Esophagus muscularis mucosa (tissue), 4 donors: ENCODE results near the gene STK39. TPM values are rescaled to one million over a fixed set of nuclear protein-coding genes. Genes with fewer than 3 reads are reported as not detected.

ENCODE experiments used
- DNase-seq: peaks from one replicate; pipeline ENCODE4 v3.0.0-alpha.2; 2017; ENCODE audit errors: extremely low spot score
- H3K27ac ChIP-seq, 4 donors: fragments of 200-600 bp; sonication (generic); replicated peaks in 1 of 4; 1 replicate in 3 of 4; 2 replicates in 1 of 4; pipeline ENCODE4 v1.5.1; 2016 to 2019; ENCODE audit warnings: mild to moderate bottlenecking in 1 of 4
- H3K27me3 ChIP-seq, 4 donors: fragments of 200-600 bp; sonication (generic); one replicate each; pipeline versions ENCODE4 v1.5.1 to v1.6.0; 2016 to 2019
- H3K36me3 ChIP-seq, 4 donors: fragments of 200-600 bp; sonication (generic); one replicate each; pipeline ENCODE4 v1.5.1; 2016 to 2019
- H3K4me1 ChIP-seq, 4 donors: fragments of 200-600 bp; sonication (generic); one replicate each; pipeline ENCODE4 v1.5.1; 2016 to 2019
- H3K4me3 ChIP-seq, 4 donors: fragments of 200-600 bp; sonication (generic); 1 replicate in 2 of 4; 2 replicates in 2 of 4; pipeline ENCODE4 v1.5.1; 2016 to 2019; ENCODE audit warnings: mild to moderate bottlenecking in 4 of 4, moderate library complexity in 1 of 4
- H3K9me3 ChIP-seq, 4 donors: fragments of 200-600 bp; sonication (generic); 1 replicate in 3 of 4; 2 replicates in 1 of 4; pipeline ENCODE4 v1.5.1; 2016 to 2019
- EP300 ChIP-seq: sonication (generic); formaldehyde crosslinking; IDR thresholded peaks from one replicate; pipeline ENCODE4 v1.6.1; 2017; ENCODE audit warnings: antibody characterized with exemption
- POLR2A ChIP-seq: fragments of 450-650 bp; IDR thresholded peaks from one replicate; pipeline ENCODE4 v1.6.1; 2017; ENCODE audit warnings: antibody characterized with exemption, moderate library complexity, mild to moderate bottlenecking, low read depth
- POLR2AphosphoS5 ChIP-seq, 2 donors: sonication (generic); formaldehyde crosslinking; IDR thresholded peaks; one replicate each; pipeline ENCODE4 v1.6.1; 2017; ENCODE audit warnings: antibody characterized with exemption in 2 of 2
- WGBS: methylation state at CpG from one replicate; pipeline ENCODE4 v1.1.5; 2018; 5-methylcytosine and 5-hydroxymethylcytosine counted together
- intact Hi-C: fragments of 100-400 bp; cut with DNase I; formaldehyde crosslinking; loops from one replicate; pipeline ENCODE4 v1.15.1; 2023
- total RNA-seq, 4 donors: library from RNA; depleted of rRNA; stranded (reverse); fragments of >200 nt; gene quantifications; one replicate each; pipeline versions ENCODE4 v1.1.0 to v1.2.1, GENCODE V29; 2016
- TF ChIP-seq, protein P1 (sequence below), 3 experiments: fragments of 200-600 bp in 2 of 3; fragments of 450-650 bp in 1 of 3; sonication (generic) in 2 of 3; IDR thresholded peaks; one replicate each; pipeline ENCODE4 v1.5.1; 2017 to 2019; ENCODE audit warnings: antibody characterized with exemption in 3 of 3, mild to moderate bottlenecking in 2 of 3, moderate library complexity in 1 of 3

STK39 gene
- total RNA-seq, 4 donors from 2014 or later: 32.5 to 49.1 (median 41.5) TPM

DNA sequence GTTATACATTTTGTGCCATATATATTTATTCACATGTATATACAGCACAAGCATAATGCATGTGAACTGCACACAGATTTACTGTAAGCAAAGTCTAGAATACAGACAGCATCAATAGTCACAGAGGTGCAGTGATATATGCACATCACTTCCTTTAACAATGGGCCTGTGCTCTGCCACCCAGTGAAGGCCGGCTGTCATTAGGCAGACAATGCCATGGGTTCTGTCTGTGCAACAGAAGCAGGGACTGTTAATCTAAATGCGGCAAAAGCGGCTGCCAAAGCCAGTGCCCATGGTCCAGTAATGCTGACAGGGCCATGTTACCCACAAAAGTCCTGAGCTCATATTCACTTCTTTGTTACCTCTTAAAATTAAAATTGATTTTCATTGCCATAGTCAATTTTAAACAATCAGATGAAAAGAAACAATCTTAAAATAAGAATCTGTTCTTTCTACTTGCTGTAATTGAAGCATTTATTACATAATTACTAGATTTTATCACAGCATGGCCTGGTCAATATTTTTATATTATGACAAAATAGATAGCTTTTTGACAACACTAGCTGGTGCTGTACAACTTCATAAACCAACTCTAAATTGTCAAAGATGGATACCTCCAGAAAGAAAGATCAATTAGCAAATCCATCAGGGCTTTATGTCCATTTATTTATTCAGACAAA, 232.0 kb downstream of the STK39 start:
- H3K27me3 ChIP-seq: no peaks in the 10 kb centered on the region
- no peak for DNase-seq
- peaks cover 0 to 11% (median 2%) of the 10 kb centered on the region in 4 donors for H3K36me3 ChIP-seq
- no peak overlapping the region for H3K4me3 ChIP-seq
- H3K27ac ChIP-seq: no peak overlapping the region
- no peaks in the 10 kb centered on the region for H3K4me1 ChIP-seq
- WGBS: 89% methylated on average over 3 of the region's 3 CpGs
- TF ChIP-seq POLR2A: no peak
- TF ChIP-seq EP300: no peak
- no peak for TF ChIP-seq POLR2AphosphoS5 (IDR thresholded peaks at IDR 0.05)
- TF ChIP-seq, protein P1, sequence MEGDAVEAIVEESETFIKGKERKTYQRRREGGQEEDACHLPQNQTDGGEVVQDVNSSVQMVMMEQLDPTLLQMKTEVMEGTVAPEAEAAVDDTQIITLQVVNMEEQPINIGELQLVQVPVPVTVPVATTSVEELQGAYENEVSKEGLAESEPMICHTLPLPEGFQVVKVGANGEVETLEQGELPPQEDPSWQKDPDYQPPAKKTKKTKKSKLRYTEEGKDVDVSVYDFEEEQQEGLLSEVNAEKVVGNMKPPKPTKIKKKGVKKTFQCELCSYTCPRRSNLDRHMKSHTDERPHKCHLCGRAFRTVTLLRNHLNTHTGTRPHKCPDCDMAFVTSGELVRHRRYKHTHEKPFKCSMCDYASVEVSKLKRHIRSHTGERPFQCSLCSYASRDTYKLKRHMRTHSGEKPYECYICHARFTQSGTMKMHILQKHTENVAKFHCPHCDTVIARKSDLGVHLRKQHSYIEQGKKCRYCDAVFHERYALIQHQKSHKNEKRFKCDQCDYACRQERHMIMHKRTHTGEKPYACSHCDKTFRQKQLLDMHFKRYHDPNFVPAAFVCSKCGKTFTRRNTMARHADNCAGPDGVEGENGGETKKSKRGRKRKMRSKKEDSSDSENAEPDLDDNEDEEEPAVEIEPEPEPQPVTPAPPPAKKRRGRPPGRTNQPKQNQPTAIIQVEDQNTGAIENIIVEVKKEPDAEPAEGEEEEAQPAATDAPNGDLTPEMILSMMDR (IDR thresholded peaks at IDR 0.05): no peak
- intact Hi-C loops: no loop called here
- no peaks in the 10 kb centered on the region for H3K9me3 ChIP-seq

DNA sequence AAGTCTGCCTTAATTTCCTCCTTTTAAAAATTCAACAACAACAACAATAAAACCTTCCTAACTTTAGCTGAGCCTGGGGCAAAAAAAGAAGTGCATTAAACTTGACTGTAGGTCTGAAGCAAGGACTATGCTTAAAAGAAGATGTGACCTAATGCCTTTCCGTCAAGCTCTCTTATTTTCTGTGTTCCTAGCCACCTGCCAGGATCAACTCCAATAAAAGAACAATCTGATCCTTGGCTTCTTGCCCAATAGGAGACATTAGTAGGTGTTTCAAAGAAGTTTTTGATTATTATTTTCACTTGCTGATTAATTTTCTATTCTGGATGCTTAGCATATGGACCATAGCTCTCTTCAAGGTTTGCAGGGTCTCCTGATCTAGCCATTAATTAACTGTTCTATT, 237.5 kb downstream of the STK39 start:
- WGBS: 83% methylated on average over 1 of the region's 1 CpG
- TF ChIP-seq, protein P1 (IDR thresholded peaks at IDR 0.05): no peak
- TF ChIP-seq POLR2A (no peak), POLR2AphosphoS5 (IDR thresholded peaks at IDR 0.05) (no peak), EP300 (no peak)

GRCh38 chr2:168008646-168009195, 238.7 kb downstream of the STK39 start:
- no peak for DNase-seq
- 97% methylated on average over 3 of the region's 3 CpGs for WGBS
- H3K9me3 ChIP-seq: no peaks in the 10 kb centered on the region
- no peak overlapping the region for H3K27ac ChIP-seq
- peaks cover 0 to 8% (median 2%) of the 10 kb centered on the region in 4 donors for H3K36me3 ChIP-seq
- H3K4me3 ChIP-seq: no peak overlapping the region
- H3K4me1 ChIP-seq: no peaks in the 10 kb centered on the region
- TF ChIP-seq POLR2A (no peak), EP300 (no peak), POLR2AphosphoS5 (IDR thresholded peaks at IDR 0.05) (no peak)
- TF ChIP-seq, protein P1 (IDR thresholded peaks at IDR 0.05): no peak
- intact Hi-C loops: no loop called here
- no peaks in the 10 kb centered on the region for H3K27me3 ChIP-seq

More for the DNA sequence above, 237.5 kb downstream of the STK39 start:
- Histone ChIP-seq H3K4me1 (no peaks in the 10 kb centered on the region), H3K9me3 (no peaks in the 10 kb centered on the region), H3K4me3 (no peak overlapping the region), H3K27ac (no peak overlapping the region), H3K27me3 (no peaks in the 10 kb centered on the region), H3K36me3 (peaks cover 0 to 10% (median 2%) of the 10 kb centered on the region in 4 donors)
- intact Hi-C loops: no loop called here
- DNase-seq: no peak

DNA sequence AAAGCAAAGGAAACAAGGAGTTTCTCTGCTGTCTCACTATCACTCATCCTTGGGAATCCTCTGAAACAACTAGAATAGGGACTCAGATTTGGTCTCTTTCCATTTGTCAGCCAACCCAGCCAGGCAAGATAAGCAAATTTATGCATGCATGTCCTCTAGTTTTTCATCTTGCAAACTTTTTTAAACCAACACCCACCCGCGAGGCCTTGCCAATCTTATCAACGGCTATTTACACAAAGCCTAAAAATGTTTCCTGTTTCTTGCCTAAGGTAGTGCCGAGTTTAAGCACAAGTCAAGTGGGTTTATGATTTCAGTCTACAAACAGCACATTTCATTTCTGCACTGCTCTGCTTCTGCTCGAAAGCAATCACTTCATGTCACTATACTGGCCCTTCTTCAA, 240.9 kb downstream of the STK39 start:
- DNase-seq: no peak
- intact Hi-C loops: no loop called here
- Histone ChIP-seq H3K27me3 (no peaks in the 10 kb centered on the region), H3K9me3 (no peaks in the 10 kb centered on the region), H3K36me3 (peaks cover 0 to 8% (median 0%) of the 10 kb centered on the region in 4 donors), H3K27ac (no peak overlapping the region), H3K4me3 (no peak overlapping the region), H3K4me1 (no peaks in the 10 kb centered on the region)
- WGBS: 88% methylated on average over 5 of the region's 5 CpGs
- no peak for TF ChIP-seq POLR2A
- TF ChIP-seq, protein P1 (IDR thresholded peaks at IDR 0.05): no peak

DNA sequence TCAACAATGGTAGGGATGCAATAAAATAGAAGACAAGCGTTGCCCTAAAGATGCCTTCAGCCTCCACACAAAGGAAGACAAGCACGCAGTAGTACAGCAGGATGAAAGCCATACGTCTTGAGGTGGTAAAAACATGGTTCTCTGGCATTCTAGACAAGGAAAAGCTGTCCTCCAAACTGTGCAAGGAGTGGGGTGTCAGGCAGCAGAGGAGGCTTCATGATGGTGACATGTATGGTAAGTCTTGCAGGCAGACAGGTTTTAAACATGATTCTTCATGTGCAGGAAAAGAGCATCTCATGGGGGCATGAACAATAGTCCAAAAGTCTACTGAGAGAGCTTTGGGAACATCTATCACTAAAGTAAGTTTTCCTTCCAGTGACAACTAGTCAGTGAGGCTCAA, 241.8 kb downstream of the STK39 start:
- Histone ChIP-seq H3K4me1 (no peaks in the 10 kb centered on the region), H3K4me3 (no peak overlapping the region), H3K27ac (no peak overlapping the region), H3K27me3 (no peaks in the 10 kb centered on the region), H3K36me3 (peaks cover 0 to 8% (median 0%) of the 10 kb centered on the region in 4 donors), H3K9me3 (no peaks in the 10 kb centered on the region)
- DNase-seq: no peak
- WGBS: 95% methylated on average over 3 of the region's 3 CpGs
- intact Hi-C loops: no loop called here
- TF ChIP-seq EP300: no peak
- TF ChIP-seq POLR2AphosphoS5 (IDR thresholded peaks at IDR 0.05): no peak
- TF ChIP-seq, protein P1 (IDR thresholded peaks at IDR 0.05): no peak
- no peak for TF ChIP-seq POLR2A
